ENCODE measurements around the gene RENBP. TPM values are rescaled to one million over a fixed set of nuclear protein-coding genes. Genes with fewer than 3 reads are reported as not detected.

The RENBP gene
- polyA plus RNA-seq, 12 donors: 1.4 to 26.0 (median 2.3) TPM; not detected in 1

GRCh38 chrX:153955228-153955732, 10.8 kb upstream of the RENBP start:
- DNase-seq: no peak

- DNase-seq: no peak
Observed at GRCh38 chrX:153954558-153955227, 10.2 kb upstream of the RENBP start.

GRCh38 chrX:153953892-153954557, 9.6 kb upstream of the RENBP start:
- DNase-seq: no peak

GRCh38 chrX:153953342-153953830, 8.9 kb upstream of the RENBP start:
- DNase-seq: peak; percentile 70

- no peak for DNase-seq
Observed at GRCh38 chrX:153952373-153953026, 8.1 kb upstream of the RENBP start.

GRCh38 chrX:153951683-153952372, 7.4 kb upstream of the RENBP start:
- no peak for DNase-seq

- DNase-seq: no peak
Observed at GRCh38 chrX:153950127-153950526, 5.7 kb upstream of the RENBP start.

GRCh38 chrX:153948847-153949805, 4.7 kb upstream of the RENBP start:
- DNase-seq: no peak

GRCh38 chrX:153948002-153948466, 3.6 kb upstream of the RENBP start:
- DNase-seq: no peak

- DNase-seq: peak; percentile 56
Observed at GRCh38 chrX:153947009-153947769, 2.7 kb upstream of the RENBP start.

- no peak for DNase-seq
Observed at GRCh38 chrX:153945956-153946943, 1.8 kb upstream of the RENBP start.

GRCh38 chrX:153944800-153945150, 332 bp upstream of the RENBP start:
- DNase-seq: no peak

- no peak for DNase-seq
Observed at GRCh38 chrX:153941336-153942252, 2.8 kb downstream of the RENBP start.

GRCh38 chrX:153939573-153939972, 4.9 kb downstream of the RENBP start:
- no peak for DNase-seq

GRCh38 chrX:153938226-153938786, 6.1 kb downstream of the RENBP start:
- no peak for DNase-seq

- no peak for DNase-seq
Observed at GRCh38 chrX:153937056-153937455, 7.4 kb downstream of the RENBP start.

- no peak for DNase-seq
Observed at GRCh38 chrX:153935326-153935851, 9.1 kb downstream of the RENBP start.

Measured in muscle of arm (tissue), 12 donors.